GM19035 (cell line): Measurements from ENCODE around the gene KPNA6.

Experiments
- ATAC-seq: cut with Tn5 transposase; IDR thresholded peaks from one replicate; pipeline ENCODE4 v1.9.1; 2021; ENCODE audit not compliant: unreplicated experiment

The KPNA6 gene

DNA sequence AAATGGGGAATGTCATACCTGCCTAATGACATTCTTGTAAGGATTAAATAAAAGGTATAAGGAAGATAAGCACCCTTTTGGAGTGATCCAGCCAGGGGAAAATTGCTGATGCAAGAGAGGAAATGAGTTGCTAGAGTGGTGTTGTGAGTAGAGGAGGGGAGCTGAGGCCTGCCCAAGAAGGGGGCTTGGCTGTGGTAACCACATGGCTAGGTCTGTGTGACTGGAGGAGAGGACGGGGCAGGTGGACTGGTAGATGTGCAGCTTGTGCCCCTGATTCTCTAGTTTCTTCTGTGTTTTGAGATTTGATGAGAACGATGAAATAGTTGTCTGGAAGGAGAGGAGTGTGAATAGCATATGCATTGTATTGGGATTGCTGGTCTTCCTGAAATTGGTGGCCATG lies 78.2 kb downstream of the KPNA6 start:
- ATAC-seq: no peak

GRCh38 chr1:32186491-32186890 lies 78.6 kb downstream of the KPNA6 start:
- ATAC-seq: no peak

- ATAC-seq: no peak
Observed at GRCh38 chr1:32187850-32188249, 80.0 kb downstream of the KPNA6 start.

- no peak for ATAC-seq
Observed at GRCh38 chr1:32192220-32192948, 84.5 kb downstream of the KPNA6 start.

DNA sequence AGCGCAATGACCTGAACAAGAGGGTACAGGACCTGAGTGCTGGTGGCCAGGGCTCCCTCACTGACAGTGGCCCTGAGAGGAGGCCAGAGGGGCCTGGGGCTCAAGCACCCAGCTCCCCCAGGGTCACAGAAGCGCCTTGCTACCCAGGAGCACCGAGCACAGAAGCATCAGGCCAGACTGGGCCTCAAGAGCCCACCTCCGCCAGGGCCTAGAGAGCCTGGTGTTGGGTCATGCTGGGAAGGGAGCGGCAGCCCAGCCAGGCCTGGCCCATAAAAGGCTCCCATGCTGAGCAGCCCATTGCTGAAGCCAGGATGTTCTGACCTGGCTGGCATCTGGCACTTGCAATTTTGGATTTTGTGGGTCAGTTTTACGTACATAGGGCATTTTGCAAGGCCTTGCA lies 87.1 kb downstream of the KPNA6 start:
- no peak for ATAC-seq

GRCh38 chr1:32195531-32195930 lies 87.7 kb downstream of the KPNA6 start:
- no peak for ATAC-seq

DNA sequence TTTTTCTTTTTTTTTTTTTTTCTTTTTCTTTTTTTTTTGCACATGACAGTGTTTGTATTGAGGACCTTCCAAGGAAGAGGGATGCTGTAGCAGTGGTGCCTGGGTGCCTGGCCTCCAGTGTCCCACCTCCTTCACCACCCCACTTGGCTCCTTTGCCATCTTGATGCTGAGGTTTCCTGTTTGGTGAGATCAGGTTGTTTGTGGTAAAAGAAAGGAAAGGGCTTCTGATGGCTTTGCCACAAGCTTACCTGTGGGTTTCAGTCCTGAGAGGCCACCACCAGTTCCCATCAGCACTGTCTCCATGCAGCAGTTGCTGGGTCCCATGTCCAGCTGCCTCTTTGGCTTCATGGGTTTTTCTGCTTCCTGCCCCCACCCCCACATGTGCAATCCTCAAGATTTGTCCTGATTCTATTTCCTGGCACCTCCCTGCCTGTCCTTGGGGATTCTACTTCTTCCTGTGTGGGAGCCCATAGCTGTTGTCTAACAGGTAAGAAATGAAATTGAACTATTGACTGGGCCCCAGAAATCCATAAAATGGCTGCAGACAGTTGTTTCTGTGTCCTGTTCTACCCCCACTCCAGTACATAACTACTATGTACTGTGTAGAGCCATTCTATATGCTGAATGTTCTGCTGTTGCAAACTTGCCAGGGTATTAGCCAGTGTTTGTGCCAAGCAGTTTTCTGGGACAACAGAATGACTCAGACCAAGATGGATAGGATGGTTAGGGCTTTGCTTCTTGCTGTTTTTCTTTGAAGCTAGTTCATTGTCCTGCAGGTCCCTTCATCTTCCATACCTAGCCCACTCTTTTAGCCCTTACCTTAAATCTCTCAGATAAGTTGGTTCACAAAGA lies 88.3 kb downstream of the KPNA6 start:
- no peak for ATAC-seq

DNA sequence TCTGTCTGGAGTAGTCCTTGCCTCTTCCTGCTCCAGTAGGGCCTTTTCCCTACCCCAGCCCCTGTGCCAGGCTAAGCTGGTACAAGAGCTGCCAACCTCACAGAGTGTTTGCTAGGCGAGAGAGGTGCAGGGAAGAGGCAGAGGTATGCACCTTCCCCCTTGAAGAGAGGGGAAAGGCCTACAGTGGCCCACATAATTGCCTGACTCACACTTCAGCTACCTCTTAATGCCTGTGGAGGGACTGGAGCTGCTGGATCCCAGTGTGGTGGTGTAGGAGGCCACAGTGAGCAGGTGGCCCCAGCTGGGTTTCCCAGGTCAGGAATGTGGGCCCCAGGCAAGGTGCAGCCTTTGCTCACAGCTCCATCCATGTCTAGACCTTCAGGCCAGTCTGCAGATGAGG lies 89.2 kb downstream of the KPNA6 start:
- no peak for ATAC-seq

- no peak for ATAC-seq
Observed at GRCh38 chr1:32197837-32198236, 90.0 kb downstream of the KPNA6 start.

- no peak for ATAC-seq
Observed at GRCh38 chr1:32198237-32199042, 90.6 kb downstream of the KPNA6 start.

DNA sequence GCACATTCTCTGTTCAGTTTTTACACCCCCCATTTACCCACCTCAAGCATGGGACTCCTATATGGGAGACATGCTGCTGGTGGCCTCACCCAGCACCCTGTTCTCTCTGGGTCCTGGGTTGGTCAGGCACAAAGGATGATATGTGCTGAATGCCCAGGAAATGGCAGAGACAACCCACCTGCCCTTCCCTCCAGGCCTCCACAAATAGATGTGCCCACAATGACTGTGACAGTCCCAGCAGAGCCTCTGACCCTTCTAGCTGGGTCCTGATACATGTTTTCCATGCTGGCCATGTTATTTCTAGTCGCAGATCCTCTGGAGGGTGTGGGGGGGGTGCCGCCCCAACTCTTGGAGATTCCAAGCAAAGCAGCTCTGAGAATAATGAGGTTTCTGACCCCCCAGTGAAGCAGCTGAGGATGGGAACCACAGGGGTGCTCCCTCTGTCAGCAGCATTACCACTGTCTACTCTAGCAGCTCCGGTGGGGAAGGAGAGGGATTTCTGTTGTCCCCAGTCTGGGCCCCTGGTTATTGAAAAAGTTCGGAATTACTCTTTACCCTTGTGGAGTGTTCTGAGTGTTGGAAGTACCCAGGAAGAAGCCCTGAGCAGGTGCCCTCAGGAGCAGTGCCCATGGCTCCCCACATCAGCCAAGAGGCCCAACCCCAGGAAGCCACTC lies 91.3 kb downstream of the KPNA6 start:
- ATAC-seq: no peak

GRCh38 chr1:32199717-32200072 lies 91.8 kb downstream of the KPNA6 start:
- ATAC-seq: no peak

GRCh38 chr1:32200226-32201010 lies 92.6 kb downstream of the KPNA6 start, which contains the start of gene CCDC28B:
TSS of gene CCDC28B (plus strand) at chr1:32200595. CDS start at chr1:32201936, 1,341 bp downstream.
- ATAC-seq: no peak

DNA sequence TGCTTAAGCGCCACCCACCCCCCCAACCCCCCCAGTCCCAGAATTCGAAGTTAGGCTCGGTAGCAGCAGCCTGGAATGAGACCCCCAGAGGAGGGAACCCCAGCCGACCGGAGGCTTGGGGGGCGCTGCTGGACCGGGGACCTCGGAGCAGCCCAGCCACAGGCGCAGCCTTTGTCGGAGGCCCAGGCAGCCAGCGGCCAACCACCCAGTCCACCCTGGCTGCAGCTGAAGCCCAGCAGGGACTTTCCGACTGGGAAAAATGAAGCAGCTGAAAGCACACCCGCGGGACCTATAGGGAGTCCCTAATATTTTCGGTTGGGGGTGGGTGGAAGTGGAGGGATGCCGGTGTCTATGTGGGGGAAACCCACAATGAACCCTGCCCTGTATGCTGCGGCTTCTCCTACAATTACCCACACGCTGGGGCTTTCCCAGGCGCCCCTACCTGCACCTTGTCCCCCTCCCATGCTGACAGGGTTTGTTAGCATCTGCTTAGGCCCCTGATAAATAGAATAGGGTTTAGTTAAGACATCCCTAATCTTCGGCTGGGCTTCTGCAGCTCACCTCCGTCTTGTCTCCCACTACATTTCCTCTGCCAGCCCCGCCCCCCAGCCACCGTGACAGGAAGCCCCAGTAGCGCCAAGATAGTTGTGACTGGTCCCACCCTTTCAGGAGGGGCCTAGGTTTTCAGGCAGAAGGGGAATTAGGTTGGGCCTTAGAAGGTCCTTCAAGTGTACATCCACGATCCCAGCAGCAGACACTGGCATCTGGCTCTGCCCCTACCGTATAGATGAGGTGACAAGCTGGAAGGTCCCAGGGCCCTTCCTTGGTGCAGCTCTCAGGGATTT lies 93.4 kb downstream of the KPNA6 start:
- ATAC-seq: no peak

GRCh38 chr1:32204943-32205361 lies 97.1 kb downstream of the KPNA6 start:
- no peak for ATAC-seq

GRCh38 chr1:32205401-32206370 lies 97.8 kb downstream of the KPNA6 start, which contains the start of gene IQCC:
TSS of gene IQCC (plus strand) at chr1:32205671. CDS start at chr1:32205682, 11 bp downstream.
- ATAC-seq: peak; percentile 45

DNA sequence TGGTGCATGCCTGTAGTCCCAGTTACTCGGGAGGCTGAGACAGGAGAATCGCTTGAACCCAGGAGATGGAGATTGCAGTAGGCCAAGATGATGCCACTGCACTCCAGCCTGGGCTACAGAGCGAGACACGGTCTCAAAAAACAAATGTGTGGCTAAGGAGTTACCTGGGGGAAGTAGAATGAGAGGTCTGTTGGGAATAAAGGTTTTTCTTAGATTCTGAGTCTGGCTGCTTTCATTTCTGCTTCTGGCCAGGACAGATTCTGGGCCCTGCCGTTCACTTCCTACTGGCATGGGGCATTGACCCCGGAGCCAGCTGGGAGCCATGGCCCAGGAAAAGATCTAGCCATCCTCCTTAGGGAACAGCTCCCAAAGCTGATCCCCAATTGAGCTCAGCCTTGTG lies 100.6 kb downstream of the KPNA6 start:
- no peak for ATAC-seq

- ATAC-seq: no peak
Observed at GRCh38 chr1:32208891-32209328, 101.1 kb downstream of the KPNA6 start, which contains the start of gene DCDC2B. TSS of gene DCDC2B (plus strand) at chr1:32209089. CDS start at chr1:32209094, 5 bp downstream.
